NK-92 treated with Interleukin-12 subunit alpha and Interleukin-12 subunit beta, amount 100 ng/mL, for 24 hours (cell line): Measurements from ENCODE around the gene SLC25A47.
"Not testable (repeated sequence)": the region's sequence is repeated elsewhere in the genome, so short reads cannot be mapped to it uniquely, and the experiment has no call there.

Experiments used
- DNase-seq: peaks from one replicate; lab custom pipeline; 2025; lab: John Stamatoyannopoulos, UW

The SLC25A47 gene

DNA sequence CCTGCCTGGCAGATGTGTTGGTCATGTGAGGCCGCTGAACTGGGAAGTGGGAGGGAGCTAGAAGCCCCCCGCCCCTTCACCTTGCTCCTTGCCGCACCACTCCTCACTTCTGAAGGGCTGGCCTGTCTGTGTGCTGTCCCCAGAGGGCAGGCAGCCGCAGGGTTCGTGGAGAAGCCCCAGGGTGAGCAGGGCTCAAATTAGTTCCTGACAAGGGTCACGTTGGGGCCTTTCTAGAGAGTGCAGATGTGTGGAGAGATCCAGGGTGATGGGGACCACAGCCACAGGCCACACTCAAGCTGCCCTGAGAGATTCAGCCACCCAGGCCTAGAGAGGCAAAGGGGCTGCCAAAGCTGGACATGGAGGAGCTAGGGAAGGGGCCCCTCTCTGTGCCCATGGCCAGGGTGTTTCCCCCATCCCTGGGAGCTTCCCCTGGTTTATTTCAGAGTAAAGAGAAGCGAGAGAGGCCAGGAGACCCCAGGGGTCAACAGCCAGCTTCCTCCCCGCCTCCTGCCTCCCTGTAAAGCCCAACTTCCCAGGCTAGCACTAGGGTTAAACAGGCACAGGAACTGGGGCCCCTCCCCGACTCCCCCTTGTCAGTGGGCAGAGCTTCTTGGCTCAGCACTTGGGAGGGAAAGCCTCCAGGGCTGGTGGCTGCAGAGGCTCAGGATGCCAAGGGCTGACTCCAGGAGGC is 33.1 kb upstream of the SLC25A47 start:
- DNase-seq = no peak

GRCh38 chr14:100290607-100291304 is 32.4 kb upstream of the SLC25A47 start:
- no peak for DNase-seq

DNA sequence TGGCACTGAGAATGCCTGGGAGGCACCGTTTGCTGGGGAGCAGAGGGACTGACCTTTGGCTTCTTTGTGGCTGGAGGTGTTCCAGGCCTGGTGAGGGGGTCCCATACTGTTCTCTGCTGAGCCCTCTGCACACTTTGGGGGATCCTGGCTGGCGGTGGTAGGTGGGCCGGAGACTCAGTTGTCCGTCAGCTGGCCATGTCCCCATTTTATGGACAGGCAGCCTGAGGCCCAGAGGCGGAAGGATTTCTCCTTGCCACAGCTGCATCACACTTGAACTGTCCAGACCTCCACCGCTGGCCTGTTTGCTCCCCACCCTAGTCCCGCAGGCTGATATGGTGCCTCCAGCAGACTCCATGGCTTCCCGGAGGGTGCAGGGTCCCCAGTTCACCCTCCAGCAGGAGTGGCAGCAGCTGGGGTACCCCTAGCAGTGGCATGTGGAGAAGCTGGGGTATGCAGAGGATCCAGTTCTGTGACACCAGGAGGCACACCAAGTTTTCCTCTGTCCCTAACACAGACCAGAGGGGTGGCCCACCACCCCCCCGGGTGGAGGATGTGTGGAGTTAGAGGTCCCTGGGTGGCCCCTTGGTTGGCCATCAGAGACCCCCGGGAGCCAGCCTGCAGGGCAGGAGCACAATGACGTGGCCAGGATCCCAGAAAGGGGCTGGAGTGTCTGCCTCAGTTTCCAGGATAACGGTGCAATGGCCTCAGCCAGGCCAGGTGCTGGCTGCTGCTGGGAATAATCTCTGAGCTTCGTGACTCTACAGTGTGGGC is 31.6 kb upstream of the SLC25A47 start:
- no peak for DNase-seq

- no peak for DNase-seq
Measured at GRCh38 chr14:100292301-100292775, 30.8 kb upstream of the SLC25A47 start.

- DNase-seq = no peak
Measured at GRCh38 chr14:100292776-100293461, 30.2 kb upstream of the SLC25A47 start.

DNA sequence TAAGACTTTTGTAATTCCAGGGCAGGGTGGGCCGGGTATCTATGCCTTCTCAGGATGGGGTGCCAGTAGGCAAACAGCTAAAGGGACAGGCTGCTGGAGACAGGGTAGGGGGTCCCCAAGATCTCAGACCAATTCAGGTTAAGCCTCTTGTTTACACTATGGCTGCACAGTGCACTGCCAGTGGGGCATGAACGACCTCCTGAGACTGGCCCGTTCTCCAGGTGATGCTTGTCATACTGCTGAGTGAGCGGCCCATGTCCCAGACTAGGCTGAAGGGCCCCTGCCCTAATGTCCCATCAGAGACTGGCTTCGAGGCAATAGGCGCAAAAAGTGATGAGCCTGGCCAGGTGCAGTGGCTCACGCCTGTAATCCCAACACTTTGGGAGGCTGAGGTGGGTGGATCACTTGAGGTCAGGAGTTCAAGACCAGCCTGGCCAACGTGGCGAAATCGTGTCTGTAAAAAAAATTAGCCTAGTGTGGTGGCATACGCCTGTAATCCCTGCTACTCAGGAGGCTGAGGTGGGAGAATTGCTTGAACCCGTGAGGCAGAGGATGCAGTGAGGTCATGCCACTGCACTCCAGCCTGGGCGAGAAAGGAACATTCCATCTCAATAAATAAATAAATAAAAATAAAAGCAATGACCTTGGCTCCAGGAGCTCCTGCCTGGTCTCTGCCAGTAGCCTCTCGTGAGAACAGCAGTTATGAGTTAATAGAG is 29.5 kb upstream of the SLC25A47 start:
- no peak for DNase-seq

DNA sequence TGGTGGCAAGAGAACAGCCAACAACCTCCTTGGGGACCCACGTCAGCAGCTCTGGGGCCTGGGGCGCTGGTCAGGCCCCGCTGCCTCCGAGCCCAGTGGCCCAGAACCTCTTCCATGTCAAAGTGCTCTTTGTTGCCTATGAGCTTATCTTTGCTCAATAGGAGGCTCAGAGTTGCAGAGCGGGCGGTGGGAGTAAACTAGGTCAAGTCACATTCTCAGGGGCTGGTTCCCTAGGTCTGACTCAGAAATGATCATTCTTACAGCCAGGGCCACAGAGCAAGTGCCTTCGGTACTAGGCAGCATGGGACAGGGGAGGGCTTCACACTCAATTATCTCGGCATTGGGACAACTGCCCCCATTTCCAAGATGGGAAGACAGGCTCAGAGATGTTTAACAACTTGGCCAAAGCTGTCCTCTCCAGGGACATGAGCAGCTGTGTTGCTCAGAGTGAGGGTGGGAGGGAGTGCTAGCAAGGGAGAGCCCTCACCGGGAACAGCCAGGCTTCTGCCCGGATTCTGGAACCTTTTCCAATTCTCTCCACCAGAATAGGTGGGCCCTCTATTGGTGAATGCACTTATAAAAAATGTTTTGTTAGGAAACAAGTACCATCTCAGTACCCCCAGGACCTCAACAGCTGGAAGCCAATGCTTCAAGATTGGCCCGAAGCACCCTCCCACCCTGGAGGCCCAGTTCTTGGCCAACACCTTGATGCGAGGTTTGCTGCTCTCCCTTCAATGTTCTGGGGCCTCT is 28.8 kb upstream of the SLC25A47 start:
- no peak for DNase-seq

DNA sequence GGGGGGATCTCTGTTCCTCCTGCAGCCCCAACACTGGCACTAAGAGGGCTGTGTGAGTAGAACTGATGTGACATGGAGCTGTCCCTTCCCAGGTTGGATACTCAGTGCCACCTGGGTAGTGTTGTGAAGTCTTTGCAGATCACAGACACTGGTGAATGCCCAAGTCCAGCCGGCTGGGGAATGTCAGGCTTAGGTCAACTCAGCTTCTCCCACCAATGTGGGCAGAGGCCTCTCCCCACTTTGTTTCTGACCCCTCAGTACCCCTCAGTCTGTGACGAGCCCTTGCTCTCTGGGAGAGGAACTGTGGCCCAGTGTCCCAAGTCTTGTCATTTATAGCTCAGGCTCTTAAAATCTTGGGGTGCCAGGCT is 28.2 kb upstream of the SLC25A47 start:
- no peak for DNase-seq

DNA sequence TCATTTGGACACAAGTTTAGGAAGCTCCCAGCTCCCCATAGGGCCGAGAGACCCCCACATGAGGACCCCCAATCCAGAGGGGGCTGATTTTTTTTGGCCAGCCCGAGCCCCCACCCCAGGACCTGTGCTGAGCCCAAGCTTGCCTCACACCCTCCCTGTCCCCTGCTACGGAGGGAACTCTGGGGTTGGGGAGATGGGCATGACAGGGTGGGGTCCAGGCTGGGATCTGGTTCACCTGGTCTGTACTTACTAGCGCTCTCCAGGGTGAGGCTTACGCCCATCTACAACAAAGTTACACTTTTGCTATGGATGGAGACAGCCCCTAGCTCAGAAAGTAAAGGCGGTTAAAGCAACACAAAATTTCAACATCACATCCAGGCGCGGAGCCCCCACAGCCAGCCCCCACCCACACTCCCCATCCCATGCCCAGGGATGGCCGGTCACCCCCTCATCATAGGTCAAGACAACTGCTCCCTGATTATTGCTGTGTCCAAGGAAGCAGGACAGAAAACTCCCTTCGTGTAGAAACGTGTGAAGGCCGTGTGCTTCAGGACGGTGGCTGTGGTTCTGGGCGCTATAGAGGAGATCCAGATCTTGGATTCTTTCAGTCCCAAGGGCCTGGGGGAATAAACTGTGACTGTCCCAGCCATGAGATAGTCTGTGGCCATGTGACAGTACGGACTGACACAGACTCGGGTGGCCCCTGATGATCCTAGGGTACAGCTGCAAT is 27.6 kb upstream of the SLC25A47 start:
- no peak for DNase-seq

DNA sequence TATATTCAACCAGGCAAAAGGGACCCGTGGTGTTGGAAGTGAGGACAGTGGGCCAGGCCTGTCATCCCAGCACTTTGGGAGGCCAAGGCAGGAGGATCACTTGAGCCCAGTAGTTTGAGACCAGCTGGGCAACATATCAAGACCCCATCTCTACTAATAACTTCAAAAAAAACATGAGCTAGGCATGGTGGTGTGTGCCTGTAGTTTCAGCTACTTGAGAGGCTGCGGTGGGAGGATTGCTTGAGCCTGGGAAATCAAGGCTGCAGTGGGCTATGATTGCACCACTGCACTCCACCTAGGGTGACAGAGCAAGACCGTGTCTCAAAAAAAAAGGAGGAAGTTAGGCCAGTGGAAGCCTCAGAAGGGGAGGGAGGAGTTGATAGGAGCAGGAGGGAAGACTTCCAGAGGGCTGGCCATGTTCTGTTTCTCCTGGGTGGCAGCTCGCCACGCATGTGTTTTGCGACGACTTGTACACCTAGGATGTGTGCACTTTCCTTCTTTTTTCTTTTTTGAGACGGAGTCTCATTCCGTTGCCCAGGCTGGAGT is 27.0 kb upstream of the SLC25A47 start:
- DNase-seq = no peak

DNA sequence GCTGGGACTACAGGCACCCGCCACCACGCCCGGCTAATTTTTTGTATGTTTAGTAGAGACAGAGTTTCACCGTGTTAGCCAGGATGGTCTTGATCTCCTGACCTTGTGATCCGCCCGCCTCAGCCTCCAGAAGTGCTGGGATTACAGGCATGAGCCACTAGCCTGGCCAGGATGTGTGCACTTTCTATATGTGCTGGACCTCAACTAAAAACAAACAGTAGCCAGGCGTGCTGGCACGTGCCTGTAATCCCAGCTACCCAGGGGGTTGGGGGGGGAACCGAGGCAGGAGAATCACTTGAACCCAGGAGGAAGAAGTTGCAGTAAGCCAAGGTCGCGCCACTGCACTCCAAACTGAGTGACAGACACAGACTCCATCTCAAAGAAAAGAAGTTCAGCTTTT is 26.4 kb upstream of the SLC25A47 start:
- DNase-seq = not testable (repeated sequence)

DNA sequence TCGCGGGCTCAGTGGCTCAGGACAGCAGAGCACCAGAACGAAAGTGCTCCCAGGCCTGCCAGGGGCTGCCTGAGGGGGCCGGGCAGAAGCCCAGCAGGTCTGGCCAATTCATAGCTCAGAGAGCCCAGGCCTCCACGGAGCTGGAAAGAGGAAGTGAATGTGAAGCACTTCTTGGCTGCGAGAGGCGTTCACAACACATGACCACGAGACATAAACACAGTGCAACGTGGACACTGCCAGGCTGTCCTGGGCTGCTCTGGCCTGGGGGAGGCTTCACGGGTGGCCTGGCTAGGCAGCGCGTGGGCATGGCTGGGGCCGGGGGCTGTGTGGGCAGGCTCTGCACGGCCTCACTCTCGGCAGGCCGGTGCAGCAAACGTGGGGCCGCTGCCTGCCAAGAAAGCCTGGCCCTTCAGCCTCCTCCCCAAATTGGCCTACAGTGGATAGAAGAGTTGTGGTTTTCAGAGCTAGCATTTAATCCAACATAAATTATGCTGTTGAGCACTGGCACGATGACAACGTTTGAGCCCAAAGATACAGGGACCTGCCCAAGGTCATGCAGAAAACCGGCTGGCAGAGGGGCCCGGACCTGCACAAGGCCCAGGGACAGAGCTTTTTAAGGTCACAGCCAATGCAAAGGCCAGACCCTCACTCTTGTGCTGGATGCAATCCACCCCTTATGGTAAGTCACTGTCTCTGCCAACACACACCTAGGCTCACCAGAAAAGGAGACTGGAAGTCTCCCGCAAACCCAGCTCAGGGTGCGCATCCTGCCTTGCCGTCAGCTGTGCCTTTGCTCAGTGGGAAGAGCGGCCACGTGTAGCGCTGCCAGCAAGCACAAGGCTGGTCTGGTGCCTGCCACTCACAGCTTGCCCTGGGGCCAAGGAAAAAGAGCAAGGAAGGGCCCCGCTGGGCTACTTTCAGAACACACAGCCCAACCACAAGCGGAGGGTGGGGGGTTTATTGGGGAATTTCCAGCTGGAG is 25.5 kb upstream of the SLC25A47 start:
- no peak for DNase-seq

DNA sequence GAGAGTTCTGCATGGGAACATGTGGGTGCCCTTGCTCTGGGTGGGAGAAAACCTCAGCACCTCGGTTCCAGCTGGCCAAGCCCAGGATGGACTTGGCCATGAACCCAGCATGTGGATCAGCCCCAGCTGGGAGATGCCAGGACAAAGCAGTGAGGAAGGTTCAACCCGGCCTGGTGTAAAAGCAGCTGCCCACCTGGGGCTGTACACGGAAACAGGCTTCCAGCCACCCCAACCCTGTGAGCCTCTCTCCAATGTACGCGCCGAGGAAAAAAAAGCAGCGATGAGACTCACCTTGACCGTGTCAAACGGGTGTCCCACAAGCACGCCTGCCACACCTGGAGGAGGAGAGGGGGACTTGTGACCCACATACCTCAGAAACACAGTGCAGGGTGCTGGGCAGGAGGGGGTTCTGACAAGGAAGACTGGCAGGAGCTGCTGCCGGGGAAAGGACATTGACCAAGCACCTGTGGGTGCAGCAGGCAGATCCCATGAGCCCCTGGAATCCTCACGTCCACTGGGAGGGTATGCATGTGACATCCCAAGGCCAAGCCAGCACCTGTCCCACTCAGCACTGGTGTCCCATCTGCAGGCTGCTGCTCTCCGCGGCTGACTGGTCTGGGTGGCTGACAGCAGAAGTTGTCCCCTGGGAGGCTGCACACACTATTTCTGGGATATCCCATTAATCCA is 24.4 kb upstream of the SLC25A47 start:
- DNase-seq = no peak

GRCh38 chr14:100299238-100299560 is 23.9 kb upstream of the SLC25A47 start:
- no peak for DNase-seq

DNA sequence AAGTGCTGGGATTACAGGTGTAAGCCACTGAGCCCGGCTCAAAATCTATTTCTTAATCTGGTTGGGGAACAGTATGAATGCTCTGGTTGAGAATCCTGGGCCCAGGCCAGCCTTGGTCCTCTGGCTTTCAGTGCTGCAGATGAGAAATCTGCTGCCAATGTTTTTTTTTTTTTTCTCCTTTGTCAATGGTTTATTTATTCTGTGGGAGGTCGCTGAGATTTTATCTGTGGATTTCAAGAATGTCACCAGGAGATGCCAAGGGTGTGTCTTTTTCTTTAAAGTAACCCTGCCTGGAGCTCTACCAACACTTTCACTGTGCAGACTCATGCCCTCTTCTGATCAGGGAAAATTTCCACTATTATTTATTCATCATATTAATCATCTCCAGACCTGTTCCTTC is 20.5 kb upstream of the SLC25A47 start:
- DNase-seq = no peak

GRCh38 chr14:100303179-100303578 is 20.0 kb upstream of the SLC25A47 start:
- DNase-seq = no peak

DNA sequence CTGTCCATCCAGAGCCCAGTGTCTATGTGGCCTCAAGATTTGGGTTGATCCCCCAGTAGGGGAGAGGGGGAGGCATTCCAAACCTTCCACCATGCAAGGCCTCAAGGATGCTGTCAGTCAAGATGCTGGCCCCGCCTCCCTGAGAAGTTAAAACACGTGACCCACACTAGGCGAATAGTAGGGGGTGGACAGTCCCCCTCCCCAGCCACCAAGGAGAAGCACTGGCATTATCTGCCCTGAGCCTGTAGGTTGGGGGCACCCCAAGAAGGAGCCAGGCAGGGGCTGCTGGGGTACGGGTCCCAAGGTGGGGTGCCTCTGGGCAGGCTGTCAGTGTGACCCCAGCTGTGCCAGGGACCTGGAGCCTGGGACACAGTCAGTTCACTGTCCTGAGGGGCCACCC is 19.2 kb upstream of the SLC25A47 start:
- no peak for DNase-seq

DNA sequence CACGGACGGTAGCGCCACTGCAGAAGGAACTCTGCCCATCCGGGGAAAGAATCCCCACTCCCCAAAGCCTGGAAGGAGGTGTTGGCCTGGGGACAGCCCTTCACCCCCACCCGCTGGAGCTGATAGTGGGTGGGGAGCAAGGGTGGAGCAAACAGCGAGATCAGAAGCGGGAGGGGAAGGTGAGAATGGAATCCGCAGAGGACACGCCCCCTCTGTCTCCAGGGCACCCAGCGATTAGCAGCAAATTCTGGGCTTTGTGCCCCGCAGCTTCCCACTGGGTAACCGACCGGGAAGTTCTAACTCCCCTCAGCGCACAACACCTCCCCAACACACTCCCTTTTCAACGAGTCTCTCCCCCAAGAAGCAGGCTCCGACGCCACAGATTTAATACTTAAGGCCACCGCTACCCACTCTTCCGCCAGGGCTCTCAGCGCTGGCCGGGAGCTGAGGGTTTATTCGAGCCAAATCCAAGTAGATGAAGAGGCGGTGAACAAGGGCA is 18.3 kb upstream of the SLC25A47 start:
- no peak for DNase-seq
